ENCODE data around the gene TMCC2.

TMCC2 gene

GRCh38 chr1:205298191-205298994 is 70.6 kb downstream of the TMCC2 start:
- in situ Hi-C loops (cut with HindIII; ENCODE audit: low sequenced_read_pairs) = no loop called here

GRCh38 chr1:205300149-205300548 is 72.4 kb downstream of the TMCC2 start:
- in situ Hi-C loops (cut with HindIII; ENCODE audit: low sequenced_read_pairs) = no loop called here

GRCh38 chr1:205301205-205301821 is 73.6 kb downstream of the TMCC2 start:
- in situ Hi-C loops (cut with HindIII; ENCODE audit: low sequenced_read_pairs) = no loop called here

GRCh38 chr1:205301842-205302588 is 74.3 kb downstream of the TMCC2 start:
- in situ Hi-C loops (cut with HindIII; ENCODE audit: low sequenced_read_pairs) = no loop called here

- in situ Hi-C loops (cut with HindIII; ENCODE audit: low sequenced_read_pairs) = no loop called here
Observed at GRCh38 chr1:205303247-205303888, 75.6 kb downstream of the TMCC2 start.

- in situ Hi-C loops (cut with HindIII; ENCODE audit: low sequenced_read_pairs) = no loop called here
Observed at GRCh38 chr1:205304046-205304694, 76.4 kb downstream of the TMCC2 start.

- in situ Hi-C loops (cut with HindIII; ENCODE audit: low sequenced_read_pairs) = no loop called here
Observed at GRCh38 chr1:205304695-205305070, 76.9 kb downstream of the TMCC2 start.

- in situ Hi-C loops (cut with HindIII; ENCODE audit: low sequenced_read_pairs) = no loop called here
Observed at GRCh38 chr1:205306929-205307566, 79.3 kb downstream of the TMCC2 start.

- in situ Hi-C loops (cut with HindIII; ENCODE audit: low sequenced_read_pairs) = no loop called here
Observed at GRCh38 chr1:205309741-205310140, 82.0 kb downstream of the TMCC2 start.

GRCh38 chr1:205310976-205311704 is 83.4 kb downstream of the TMCC2 start:
- in situ Hi-C loops (cut with HindIII; ENCODE audit: low sequenced_read_pairs) = no loop called here

- in situ Hi-C loops (cut with HindIII; ENCODE audit: low sequenced_read_pairs) = no loop called here
Observed at GRCh38 chr1:205312866-205313562, 85.3 kb downstream of the TMCC2 start.

- in situ Hi-C loops (cut with HindIII; ENCODE audit: low sequenced_read_pairs) = no loop called here
Observed at GRCh38 chr1:205313563-205314308, 86.0 kb downstream of the TMCC2 start.

- in situ Hi-C loops (cut with HindIII; ENCODE audit: low sequenced_read_pairs) = no loop called here
Observed at GRCh38 chr1:205315008-205315618, 87.4 kb downstream of the TMCC2 start.

GRCh38 chr1:205316161-205316566 is 88.4 kb downstream of the TMCC2 start:
- in situ Hi-C loops (cut with HindIII; ENCODE audit: low sequenced_read_pairs) = no loop called here

- in situ Hi-C loops (cut with HindIII; ENCODE audit: low sequenced_read_pairs) = no loop called here
Observed at GRCh38 chr1:205317311-205317917, 89.7 kb downstream of the TMCC2 start.

- in situ Hi-C loops (cut with HindIII; ENCODE audit: low sequenced_read_pairs) = no loop called here
Observed at GRCh38 chr1:205318231-205318991, 90.7 kb downstream of the TMCC2 start.

All from endothelial cell of hepatic sinusoid (primary cell).